HCT116 (cell line): ENCODE results near the gene CRADD.

Experiments
- ATF3 ChIP-seq: IDR thresholded peaks from 2 replicates; pipeline ENCODE4 v1.6.1; 2012
- CBX3 ChIP-seq: IDR thresholded peaks from 2 replicates; pipeline ENCODE4 v1.6.1; 2012; ENCODE audit warnings: low read depth
- CTCF ChIP-seq, 3 experiments: fragments of 200-600 bp in 1 of 3; sonication (generic) in 1 of 3; IDR thresholded peaks in 2 of 3; conservative IDR thresholded peaks in 1 of 3; 2 replicates each; pipeline ENCODE4 v1.5.1; 2012 to 2017; ENCODE audit warnings: low read depth in 2 of 3, low read length in 2 of 3, antibody characterized with exemption in 1 of 3, borderline replicate concordance in 1 of 3, control low read depth in 1 of 3, mild to moderate bottlenecking in 1 of 3, mixed read lengths in 1 of 3, mixed run types in 1 of 3, moderate library complexity in 1 of 3; ENCODE audit not compliant: insufficient read depth in 1 of 3
- ELF1 ChIP-seq: IDR thresholded peaks from 2 replicates; pipeline ENCODE4 v1.6.1; 2012; ENCODE audit warnings: low read depth, borderline replicate concordance
- EZH2 ChIP-seq: fragments of 200-600 bp; sonication (generic); IDR thresholded peaks from 2 replicates; pipeline ENCODE4 v1.6.1; 2017; ENCODE audit warnings: antibody characterized with exemption, mixed run types
- EZH2phosphoT487 ChIP-seq: fragments of 200-600 bp; IDR thresholded peaks from 2 replicates; pipeline ENCODE4 v1.6.1; 2018; ENCODE audit warnings: antibody characterized with exemption, borderline replicate concordance
- MAX ChIP-seq: IDR thresholded peaks from 2 replicates; pipeline ENCODE4 v1.6.1; 2012
- POLR2A ChIP-seq: IDR thresholded peaks from 2 replicates; pipeline ENCODE4 v1.7.0; 2011; ENCODE audit warnings: borderline replicate concordance; ENCODE audit not compliant: insufficient read depth, insufficient read length; ENCODE audit errors: extremely low read depth
- POLR2AphosphoS5 ChIP-seq: IDR thresholded peaks from 2 replicates; pipeline ENCODE4 v1.6.1; 2011; ENCODE audit warnings: mild to moderate bottlenecking, low read depth, low read length, moderate library complexity
- RAD21 ChIP-seq: IDR thresholded peaks from 2 replicates; pipeline ENCODE4 v1.6.1; 2012; ENCODE audit warnings: low read depth, mild to moderate bottlenecking
- REST ChIP-seq: IDR thresholded peaks from 2 replicates; pipeline ENCODE4 v1.6.1; 2012; ENCODE audit warnings: low read depth
- ZNF274 ChIP-seq: fragments of 200-500 bp; sonication (Bioruptor generic); IDR thresholded peaks from 2 replicates; pipeline ENCODE4 v1.6.1; 2014; ENCODE audit warnings: mild to moderate bottlenecking, low read depth, low read length, inconsistent platforms

GRCh38 chr12:93911396-93911795 lies 234.2 kb downstream of the CRADD start:
- TF ChIP-seq REST, result no peak
- no peak for TF ChIP-seq CTCF (IDR thresholded peaks at IDR 0.05 in 2 of 3, conservative IDR thresholded peaks at IDR 0.05 in 1 of 3; ENCODE audit: borderline replicate concordance in 1 of 3, insufficient read depth in 1 of 3, low read depth in 2 of 3, low read length in 2 of 3)
- no peak for TF ChIP-seq POLR2A
- no peak for TF ChIP-seq RAD21
- TF ChIP-seq POLR2AphosphoS5, result no peak
- TF ChIP-seq CBX3, result no peak
- TF ChIP-seq ATF3, result no peak
- TF ChIP-seq ZNF274, result no peak
- no peak for TF ChIP-seq EZH2
- no peak for TF ChIP-seq ELF1
- no peak for TF ChIP-seq EZH2phosphoT487
- TF ChIP-seq MAX, result no peak
